ENCODE results near the gene SNAP25.

Gene SNAP25

GRCh38 chr20:10216146-10216791, 2.4 kb upstream of the SNAP25 start:
- in situ Hi-C loops (cut with HindIII; ENCODE audit: low sequenced_read_pairs), result no loop called here

- in situ Hi-C loops (cut with HindIII; ENCODE audit: low sequenced_read_pairs), result no loop called here
Observed at GRCh38 chr20:10217721-10218410, 764 bp upstream of the SNAP25 start.

GRCh38 chr20:10219452-10219791, 792 bp downstream of the SNAP25 start:
- in situ Hi-C loops (cut with HindIII; ENCODE audit: low sequenced_read_pairs), result no loop called here

- in situ Hi-C loops (cut with HindIII; ENCODE audit: low sequenced_read_pairs), result no loop called here
Observed at GRCh38 chr20:10219993-10220750, 1.5 kb downstream of the SNAP25 start.

- in situ Hi-C loops (cut with HindIII; ENCODE audit: low sequenced_read_pairs), result no loop called here
Observed at GRCh38 chr20:10221021-10221420, 2.4 kb downstream of the SNAP25 start.

GRCh38 chr20:10225439-10226060, 6.9 kb downstream of the SNAP25 start:
- in situ Hi-C loops (cut with HindIII; ENCODE audit: low sequenced_read_pairs), result no loop called here

- in situ Hi-C loops (cut with HindIII; ENCODE audit: low sequenced_read_pairs), result no loop called here
Observed at GRCh38 chr20:10228330-10228729, 9.7 kb downstream of the SNAP25 start.

GRCh38 chr20:10231290-10231689, 12.7 kb downstream of the SNAP25 start:
- in situ Hi-C loops (cut with HindIII; ENCODE audit: low sequenced_read_pairs), result no loop called here

GRCh38 chr20:10236540-10237533, 18.2 kb downstream of the SNAP25 start:
- in situ Hi-C loops (cut with HindIII; ENCODE audit: low sequenced_read_pairs), result no loop called here

- in situ Hi-C loops (cut with HindIII; ENCODE audit: low sequenced_read_pairs), result no loop called here
Observed at GRCh38 chr20:10239954-10240353, 21.3 kb downstream of the SNAP25 start.

GRCh38 chr20:10240655-10241054, 22.0 kb downstream of the SNAP25 start:
- in situ Hi-C loops (cut with HindIII; ENCODE audit: low sequenced_read_pairs), result no loop called here

GRCh38 chr20:10242166-10242565, 23.5 kb downstream of the SNAP25 start:
- in situ Hi-C loops (cut with HindIII; ENCODE audit: low sequenced_read_pairs), result no loop called here

GRCh38 chr20:10247440-10247839, 28.8 kb downstream of the SNAP25 start:
- in situ Hi-C loops (cut with HindIII; ENCODE audit: low sequenced_read_pairs), result no loop called here

GRCh38 chr20:10249048-10249770, 30.6 kb downstream of the SNAP25 start:
- in situ Hi-C loops (cut with HindIII; ENCODE audit: low sequenced_read_pairs), result no loop called here

GRCh38 chr20:10249822-10250221, 31.2 kb downstream of the SNAP25 start:
- in situ Hi-C loops (cut with HindIII; ENCODE audit: low sequenced_read_pairs), result no loop called here

GRCh38 chr20:10250902-10251301, 32.3 kb downstream of the SNAP25 start:
- in situ Hi-C loops (cut with HindIII; ENCODE audit: low sequenced_read_pairs), result no loop called here

GRCh38 chr20:10253780-10254179, 35.1 kb downstream of the SNAP25 start:
- in situ Hi-C loops (cut with HindIII; ENCODE audit: low sequenced_read_pairs), result no loop called here

GRCh38 chr20:10255846-10256245, 37.2 kb downstream of the SNAP25 start:
- in situ Hi-C loops (cut with HindIII; ENCODE audit: low sequenced_read_pairs), result no loop called here

- in situ Hi-C loops (cut with HindIII; ENCODE audit: low sequenced_read_pairs), result no loop called here
Observed at GRCh38 chr20:10259166-10259565, 40.5 kb downstream of the SNAP25 start.

- in situ Hi-C loops (cut with HindIII; ENCODE audit: low sequenced_read_pairs), result no loop called here
Observed at GRCh38 chr20:10260316-10260715, 41.7 kb downstream of the SNAP25 start.

Data from endothelial cell of hepatic sinusoid (primary cell).